SK-N-MC (cell line): ENCODE measurements around the gene POC1A.

Source experiments
- EZH2 ChIP-seq: fragments of 200-600 bp; sonication (generic); IDR thresholded peaks from one replicate; pipeline ENCODE4 v1.6.1; 2017; ENCODE audit warnings: antibody characterized with exemption
- POLR2AphosphoS5 ChIP-seq: IDR thresholded peaks from 2 replicates; pipeline ENCODE4 v1.6.1; 2012; ENCODE audit warnings: mild to moderate bottlenecking, low read depth, low read length, borderline replicate concordance

DNA sequence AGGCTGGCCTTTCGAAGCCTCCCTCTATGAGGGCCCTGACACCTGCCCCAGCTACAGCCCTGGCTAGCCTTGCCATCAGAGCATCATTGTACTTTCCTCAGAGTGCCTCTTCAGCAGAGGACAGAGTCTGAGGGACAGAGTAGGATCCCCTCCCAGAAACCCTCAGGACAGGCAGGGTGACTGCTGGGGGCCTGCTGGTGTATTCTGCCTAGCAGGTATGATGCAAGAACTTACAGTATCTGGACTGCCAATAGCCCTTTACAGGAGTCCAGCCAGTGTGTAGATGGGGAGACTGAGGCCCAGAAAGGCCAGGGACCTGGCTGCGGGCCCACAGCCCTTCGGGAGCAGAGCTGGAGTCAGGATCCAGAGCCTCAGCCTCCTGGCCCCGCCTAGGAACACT, 116.9 kb downstream of the POC1A start:
- no peak for TF ChIP-seq POLR2AphosphoS5
- no peak for TF ChIP-seq EZH2
